ENCODE results near the gene CCL22.

- TF ChIP-seq TAF1 (IDR thresholded peaks at IDR 0.05; ENCODE audit: low read depth) (no peak), TEAD4 (IDR thresholded peaks at IDR 0.05) (no peak), YY1 (IDR thresholded peaks at IDR 0.05; ENCODE audit: low read depth) (no peak), EP300 (IDR thresholded peaks at IDR 0.05; ENCODE audit: borderline replicate concordance) (no peak)
These were observed 40.2 kb upstream of the CCL22 start for GRCh38 chr16:57318240-57318970.

All from Ishikawa (cell line).